Measurements from ENCODE around the gene DLX1. TPM values are rescaled to one million over a fixed set of nuclear protein-coding genes. Genes with fewer than 3 reads are reported as not detected.

DLX1 gene
- total RNA-seq, 1 donor from 2014 or later, result 29.7 TPM

- Mint-ChIP-seq H3K4me1 (ENCODE audit: unreplicated experiment) (no peaks in the 10 kb centered on the region), H3K36me3 (ENCODE audit: unreplicated experiment) (no peaks in the 10 kb centered on the region), H3K27me3 (ENCODE audit: unreplicated experiment) (peaks cover 2% of the 10 kb centered on the region), H3K9me3 (ENCODE audit: unreplicated experiment) (peaks cover 5% of the 10 kb centered on the region), H3K4me3 (ENCODE audit: unreplicated experiment) (no peak overlapping the region), H3K27ac (ENCODE audit: unreplicated experiment) (no peak overlapping the region)
- DNase-seq (ENCODE audit: extremely low spot score, unreplicated experiment), result no peak
- TF ChIP-seq CTCF (IDR thresholded peaks at IDR 0.05), result no peak
Observed at GRCh38 chr2:172129404-172129803, 44.1 kb downstream of the DLX1 start.

- Mint-ChIP-seq H3K27ac (ENCODE audit: unreplicated experiment) (no peak overlapping the region), H3K27me3 (ENCODE audit: unreplicated experiment) (peaks cover 2% of the 10 kb centered on the region), H3K4me1 (ENCODE audit: unreplicated experiment) (no peaks in the 10 kb centered on the region), H3K4me3 (ENCODE audit: unreplicated experiment) (no peak overlapping the region), H3K9me3 (ENCODE audit: unreplicated experiment) (peaks cover 5% of the 10 kb centered on the region), H3K36me3 (ENCODE audit: unreplicated experiment) (no peaks in the 10 kb centered on the region)
- no peak for DNase-seq (ENCODE audit: extremely low spot score, unreplicated experiment)
- TF ChIP-seq CTCF (IDR thresholded peaks at IDR 0.05), result no peak
Observed at GRCh38 chr2:172131713-172132555, 46.6 kb downstream of the DLX1 start.

GRCh38 chr2:172134270-172134669, 49.0 kb downstream of the DLX1 start:
- DNase-seq (ENCODE audit: extremely low spot score, unreplicated experiment), result no peak
- Mint-ChIP-seq H3K4me3 (ENCODE audit: unreplicated experiment) (no peak overlapping the region), H3K27me3 (ENCODE audit: unreplicated experiment) (peaks cover 2% of the 10 kb centered on the region), H3K36me3 (ENCODE audit: unreplicated experiment) (no peaks in the 10 kb centered on the region), H3K4me1 (ENCODE audit: unreplicated experiment) (no peaks in the 10 kb centered on the region), H3K27ac (ENCODE audit: unreplicated experiment) (no peak overlapping the region), H3K9me3 (ENCODE audit: unreplicated experiment) (peaks cover 11% of the 10 kb centered on the region)
- TF ChIP-seq CTCF (IDR thresholded peaks at IDR 0.05), result no peak

GRCh38 chr2:172135446-172135845, 50.1 kb downstream of the DLX1 start:
- no peak for DNase-seq (ENCODE audit: extremely low spot score, unreplicated experiment)
- Mint-ChIP-seq H3K4me3 (ENCODE audit: unreplicated experiment) (no peak overlapping the region), H3K4me1 (ENCODE audit: unreplicated experiment) (no peaks in the 10 kb centered on the region), H3K27ac (ENCODE audit: unreplicated experiment) (no peak overlapping the region), H3K36me3 (ENCODE audit: unreplicated experiment) (no peaks in the 10 kb centered on the region), H3K9me3 (ENCODE audit: unreplicated experiment) (peaks cover 6% of the 10 kb centered on the region), H3K27me3 (ENCODE audit: unreplicated experiment) (peaks cover 2% of the 10 kb centered on the region)
- TF ChIP-seq CTCF (IDR thresholded peaks at IDR 0.05), result no peak

GRCh38 chr2:172137109-172137508, 51.8 kb downstream of the DLX1 start:
- Mint-ChIP-seq H3K27ac (ENCODE audit: unreplicated experiment) (no peak overlapping the region), H3K4me3 (ENCODE audit: unreplicated experiment) (no peak overlapping the region), H3K36me3 (ENCODE audit: unreplicated experiment) (no peaks in the 10 kb centered on the region), H3K9me3 (ENCODE audit: unreplicated experiment) (peaks cover 6% of the 10 kb centered on the region), H3K27me3 (ENCODE audit: unreplicated experiment) (peaks cover 10% of the 10 kb centered on the region), H3K4me1 (ENCODE audit: unreplicated experiment) (no peaks in the 10 kb centered on the region)
- no peak for TF ChIP-seq CTCF (IDR thresholded peaks at IDR 0.05)
- DNase-seq (ENCODE audit: extremely low spot score, unreplicated experiment), result no peak
